ENCODE data around the gene MRPL23. TPM values are rescaled to one million over a fixed set of nuclear protein-coding genes. Genes with fewer than 3 reads are reported as not detected.

Gene MRPL23
- total and polyA plus RNA-seq, 2 of the 8 experiments (the other 6 are each of a cell fraction or from before 2014, with no cell fraction given) = 86.4 to 244 TPM

DNA sequence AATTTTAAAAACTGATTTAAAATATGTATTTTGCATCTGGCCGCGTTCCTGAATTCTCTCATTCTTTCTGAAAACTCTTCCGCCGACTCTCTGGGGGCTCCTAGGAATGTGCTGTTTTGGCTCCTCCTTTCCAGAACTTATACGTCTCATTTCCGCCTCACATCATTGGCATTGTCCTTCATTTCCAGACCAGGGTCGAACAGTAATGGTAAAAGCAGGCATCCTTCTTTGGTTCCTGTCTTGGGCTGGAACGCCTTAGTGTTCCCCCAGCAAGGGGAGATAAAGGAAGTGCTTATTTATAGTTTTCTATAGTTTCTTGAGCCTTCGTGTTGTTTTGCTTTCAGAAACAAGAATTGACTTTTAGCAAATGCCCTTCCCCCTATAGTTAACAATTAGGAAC is 38.5 kb upstream of the MRPL23 start:
- Histone ChIP-seq H3K9me3 (ENCODE audit: insufficient read depth in 2 of 2, low read depth in 1 of 2, low read length in 1 of 2) (no peaks in the 10 kb centered on the region), H3K18ac (ENCODE audit: extremely low read depth, low read length) (no peak overlapping the region; the same call in 1 of the 2 replicates), H2BK20ac (ENCODE audit: low read length) (no peak overlapping the region), H2BK15ac (ENCODE audit: low read length) (no peak overlapping the region), H3K23me2 (ENCODE audit: low read depth, low read length) (no peaks in the 10 kb centered on the region), H3K79me2 (ENCODE audit: control insufficient read depth in 1 of 2, insufficient read depth in 2 of 2, low read length in 2 of 2) (no peaks in the 10 kb centered on the region), H3K4me2 (ENCODE audit: insufficient read depth in 1 of 2, low read depth in 2 of 2, low read length in 2 of 2) (peak overlapping the region in 1 of 2 experiments; percentile 36; a peak in 2 of 4 replicates), H2BK12ac (ENCODE audit: low read depth, low read length) (peak overlapping the region; percentile 27; the same call in 1 of the 2 replicates), H2BK120ac (replicated peaks; ENCODE audit: low read depth, low read length) (no peak overlapping the region), H4K91ac (replicated peaks; ENCODE audit: insufficient read length, low read length) (no peak overlapping the region), H3K14ac (ENCODE audit: insufficient read length) (no peak overlapping the region), H3K4me3 (ENCODE audit: extremely low read depth in 1 of 4, insufficient read depth in 2 of 4, low read depth in 3 of 4, low read length in 4 of 4) (no peak overlapping the region), H3K4ac (replicated peaks; ENCODE audit: insufficient read length, low read depth, low read length) (no peak overlapping the region), H3K27ac (ENCODE audit: low read depth, low read length) (no peak overlapping the region), H4K5ac (ENCODE audit: insufficient read length, low read depth, low read length) (no peak overlapping the region), H3K27me3 (replicated peaks in 1 of 4; ENCODE audit: control insufficient read depth in 3 of 4, extremely low read depth in 1 of 4, insufficient read depth in 3 of 4, low read length in 3 of 4) (peaks cover 0 to 3% (median 2%) of the 10 kb centered on the region in 4 experiments; a peak in 1 of 7 replicates), H3K56ac (replicated peaks; ENCODE audit: insufficient read length, low read depth, low read length) (no peak overlapping the region), H3K36me3 (ENCODE audit: control insufficient read depth in 2 of 4, insufficient read depth in 4 of 4, low read length in 3 of 4) (no peaks in the 10 kb centered on the region), H3K4me1 (replicated peaks in 1 of 4; ENCODE audit: control insufficient read depth in 3 of 4, insufficient read depth in 4 of 4, low read length in 3 of 4) (peaks cover 2 to 10% (median 6%) of the 10 kb centered on the region in 4 experiments; a peak in 6 of 7 replicates), H3K23ac (ENCODE audit: insufficient read length) (no peak overlapping the region), H2AFZ (ENCODE audit: low read length) (peak overlapping the region; percentile 95; the same call in 1 of the 2 replicates), H2BK5ac (ENCODE audit: low read depth, low read length) (peak overlapping the region; percentile 27; the same call in 1 of the 2 replicates), H3K9ac (replicated peaks in 1 of 4; ENCODE audit: extremely low read depth in 1 of 4, low read depth in 3 of 4, low read length in 3 of 4) (no peak overlapping the region), H3K79me1 (ENCODE audit: low read depth, low read length) (no peaks in the 10 kb centered on the region), H4K20me1 (replicated peaks in 1 of 2; ENCODE audit: control insufficient read depth in 1 of 2, insufficient read depth in 2 of 2, low read length in 2 of 2) (no peaks in the 10 kb centered on the region), H4K8ac (ENCODE audit: extremely low read depth, insufficient read depth, low read length) (no peak overlapping the region), H2AK5ac (ENCODE audit: low read depth, low read length) (no peak overlapping the region)
- no peak for TF ChIP-seq ATF3 (IDR thresholded peaks at IDR 0.05; ENCODE audit: insufficient read depth, low read depth, low read length)
- TF ChIP-seq CEBPB (IDR thresholded peaks at IDR 0.05; ENCODE audit: low read depth, low read length) = no peak
- TF ChIP-seq BCL11A (IDR thresholded peaks at IDR 0.05; ENCODE audit: low read depth in 2 of 2, low read length in 2 of 2) = no peak
- TF ChIP-seq ZNF274 (IDR thresholded peaks at IDR 0.05; ENCODE audit: borderline replicate concordance, extremely low read depth, low read length) = no peak
- TF ChIP-seq GTF2F1 (IDR thresholded peaks at IDR 0.05; ENCODE audit: borderline replicate concordance, low read depth, low read length) = no peak
- no peak for TF ChIP-seq CHD1 (IDR thresholded peaks at IDR 0.05; ENCODE audit: low read depth, low read length)
- TF ChIP-seq BACH1 (IDR thresholded peaks at IDR 0.05; ENCODE audit: low read length) = no peak
- FAIRE-seq (no peak), DNase-seq (ENCODE audit: low read depth in 1 of 2, low spot score in 2 of 2) (no peak)
- ChIA-PET POLR2A (ENCODE audit: partially characterized antibody) (interaction anchor here (1.0 kb wide), 1 partner anchor 30 kb away, joined by 3 read pairs; no protein-coding TSS in a partner anchor), CTCF (ENCODE audit: partially characterized antibody) (interaction anchor here (1.0 to 4.1 kb wide), 6 partner anchors 11 to 248 kb away, joined by 3 to 28 read pairs (median 8); no protein-coding TSS in a partner anchor)
- 61% methylated on average over 9 of the region's 9 CpGs; no CpG with 5 or more reads in 1 of the 2 experiments for WGBS, 2 experiments (ENCODE audit: extremely low coverage in 1 of 2, insufficient coverage in 1 of 2, insufficient read length in 1 of 2, insufficient replicate concordance in 2 of 2, low coverage in 1 of 2, low lambda C conversion rate in 2 of 2, missing lambda C conversion rate in 1 of 2)

All from H1 (cell line).